ENCODE results near the gene IL1RAPL1.

DNA sequence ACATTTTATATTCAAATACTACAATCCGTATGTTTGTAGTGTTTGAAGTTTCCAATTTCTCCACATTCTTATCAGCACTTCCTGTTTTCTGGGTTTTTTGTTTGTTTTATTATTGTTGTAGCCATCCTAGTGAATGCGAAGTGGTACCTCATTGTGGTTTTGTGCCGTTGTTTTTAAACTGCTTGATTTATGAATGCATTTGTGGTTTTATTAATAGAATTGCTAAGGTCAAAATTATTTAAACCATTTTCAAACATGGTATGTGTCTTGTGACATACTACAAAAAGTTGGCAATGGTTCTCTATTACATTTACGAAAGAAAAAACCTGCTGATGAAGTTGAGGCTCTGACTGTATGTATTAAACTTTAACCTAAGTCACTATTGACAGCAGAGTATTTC is 848.1 kb downstream of the IL1RAPL1 start:
- TF ChIP-seq SUZ12 (IDR thresholded peaks at IDR 0.05; ENCODE audit: extremely low read depth, insufficient read depth, insufficient read length) (no peak), YY1 (IDR thresholded peaks at IDR 0.05; ENCODE audit: insufficient read depth, insufficient read length) (no peak), ZNF274 (IDR thresholded peaks at IDR 0.05; ENCODE audit: low read depth, low read length) (no peak)

Data from NT2/D1 (cell line).